HFF-Myc (cell line): ENCODE results near the gene ATP4B.

Source experiments
- DNase-seq: peaks from one replicate; pipeline ENCODE4 v3.0.0-alpha.2; 2011; ENCODE audit warnings: low read depth; ENCODE audit errors: extremely low read depth
- H3K4me3 ChIP-seq: replicated peaks from 2 replicates; pipeline ENCODE4 v1.5.1; 2011; ENCODE audit warnings: low read depth, mild to moderate bottlenecking, control low read depth, low read length
- TF ChIP-seq, protein P1 (sequence below): IDR thresholded peaks from 2 replicates; pipeline ENCODE4 v1.5.1; 2012; ENCODE audit warnings: mild to moderate bottlenecking, low read depth, low read length, control low read depth; ENCODE audit errors: missing control alignments

Gene ATP4B

DNA sequence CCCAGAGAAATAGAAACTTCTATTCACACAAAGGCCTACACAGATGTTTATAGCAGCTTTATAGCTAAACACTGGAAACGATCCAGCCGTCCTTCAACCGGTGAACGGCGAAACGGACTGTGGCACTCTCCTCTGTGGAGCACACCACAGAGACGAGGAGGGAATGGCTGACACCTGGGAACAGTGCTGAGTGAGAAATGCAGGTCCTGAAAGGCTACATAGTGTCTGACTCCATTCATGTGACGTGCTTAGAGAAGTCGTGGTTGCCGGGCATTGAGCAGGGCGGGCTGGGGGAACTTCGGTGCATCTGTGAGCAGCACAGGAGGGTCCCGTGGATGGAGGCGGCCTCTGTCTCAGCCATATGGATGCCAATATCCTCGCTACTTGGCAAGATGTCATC, 5.9 kb upstream of the ATP4B start:
- TF ChIP-seq, protein P1, sequence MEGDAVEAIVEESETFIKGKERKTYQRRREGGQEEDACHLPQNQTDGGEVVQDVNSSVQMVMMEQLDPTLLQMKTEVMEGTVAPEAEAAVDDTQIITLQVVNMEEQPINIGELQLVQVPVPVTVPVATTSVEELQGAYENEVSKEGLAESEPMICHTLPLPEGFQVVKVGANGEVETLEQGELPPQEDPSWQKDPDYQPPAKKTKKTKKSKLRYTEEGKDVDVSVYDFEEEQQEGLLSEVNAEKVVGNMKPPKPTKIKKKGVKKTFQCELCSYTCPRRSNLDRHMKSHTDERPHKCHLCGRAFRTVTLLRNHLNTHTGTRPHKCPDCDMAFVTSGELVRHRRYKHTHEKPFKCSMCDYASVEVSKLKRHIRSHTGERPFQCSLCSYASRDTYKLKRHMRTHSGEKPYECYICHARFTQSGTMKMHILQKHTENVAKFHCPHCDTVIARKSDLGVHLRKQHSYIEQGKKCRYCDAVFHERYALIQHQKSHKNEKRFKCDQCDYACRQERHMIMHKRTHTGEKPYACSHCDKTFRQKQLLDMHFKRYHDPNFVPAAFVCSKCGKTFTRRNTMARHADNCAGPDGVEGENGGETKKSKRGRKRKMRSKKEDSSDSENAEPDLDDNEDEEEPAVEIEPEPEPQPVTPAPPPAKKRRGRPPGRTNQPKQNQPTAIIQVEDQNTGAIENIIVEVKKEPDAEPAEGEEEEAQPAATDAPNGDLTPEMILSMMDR: no peak
- H3K4me3 ChIP-seq: no peak overlapping the region
- DNase-seq: no peak

DNA sequence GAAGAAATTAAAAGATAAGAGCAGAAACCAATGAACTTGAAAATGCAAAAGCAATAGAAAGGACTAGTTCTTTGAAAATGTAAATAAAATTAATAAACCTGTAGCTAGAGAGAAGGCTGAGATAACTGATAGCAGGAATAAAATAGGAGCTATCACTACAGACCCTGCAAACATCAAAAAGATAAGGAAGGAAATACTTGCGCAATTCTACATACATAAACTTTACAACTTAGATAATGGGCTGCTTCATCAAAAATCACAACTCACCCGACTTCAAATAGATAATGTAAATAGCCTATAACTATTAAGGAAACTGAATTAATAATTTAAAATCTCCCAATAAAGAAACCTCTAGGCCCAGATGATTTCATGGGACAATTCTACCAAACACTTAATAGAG, 3.5 kb upstream of the ATP4B start:
- DNase-seq: no peak
- H3K4me3 ChIP-seq: no peak overlapping the region
- TF ChIP-seq, protein P1: no peak

DNA sequence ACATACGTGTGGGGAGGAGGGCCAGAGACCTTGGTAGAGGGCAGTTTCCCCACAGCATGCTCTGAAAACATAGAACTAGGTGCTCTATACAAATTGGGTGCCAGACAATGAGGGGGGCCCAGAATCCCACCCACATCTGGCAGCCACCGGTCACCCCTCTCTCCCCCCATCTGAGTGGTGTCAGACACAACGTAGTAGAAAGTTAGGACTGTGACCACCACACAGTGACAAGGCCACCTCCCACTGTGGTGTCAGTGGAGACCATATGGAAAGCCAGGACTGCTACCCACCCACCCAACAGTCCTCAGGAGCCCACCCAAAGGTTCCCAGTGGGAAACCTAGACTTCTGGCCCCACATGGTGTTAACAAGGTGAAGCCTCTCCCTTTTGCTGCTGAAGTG, 2.1 kb upstream of the ATP4B start:
- TF ChIP-seq, protein P1: no peak
- no peak for DNase-seq
- H3K4me3 ChIP-seq: no peak overlapping the region

DNA sequence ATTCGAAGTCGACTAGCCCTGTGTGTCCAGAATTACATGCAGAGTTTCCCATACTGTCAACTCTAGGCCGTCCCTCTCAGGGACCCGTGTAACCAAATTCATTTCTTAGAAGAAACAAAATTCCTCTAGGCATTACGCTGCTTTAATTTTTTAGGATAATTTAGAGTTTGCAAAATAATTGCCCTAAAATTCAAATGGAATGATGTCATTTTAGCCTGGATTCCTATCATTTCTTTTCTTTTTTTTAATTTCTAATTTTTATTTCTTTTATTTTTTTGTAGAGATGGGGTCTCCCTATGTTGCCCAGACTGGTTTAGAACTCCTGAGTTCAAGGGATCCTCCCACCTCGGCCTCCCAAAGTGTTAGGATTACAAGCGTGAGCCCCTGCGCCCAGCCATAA, 1.3 kb upstream of the ATP4B start:
- H3K4me3 ChIP-seq: no peak overlapping the region
- TF ChIP-seq, protein P1: no peak
- no peak for DNase-seq

DNA sequence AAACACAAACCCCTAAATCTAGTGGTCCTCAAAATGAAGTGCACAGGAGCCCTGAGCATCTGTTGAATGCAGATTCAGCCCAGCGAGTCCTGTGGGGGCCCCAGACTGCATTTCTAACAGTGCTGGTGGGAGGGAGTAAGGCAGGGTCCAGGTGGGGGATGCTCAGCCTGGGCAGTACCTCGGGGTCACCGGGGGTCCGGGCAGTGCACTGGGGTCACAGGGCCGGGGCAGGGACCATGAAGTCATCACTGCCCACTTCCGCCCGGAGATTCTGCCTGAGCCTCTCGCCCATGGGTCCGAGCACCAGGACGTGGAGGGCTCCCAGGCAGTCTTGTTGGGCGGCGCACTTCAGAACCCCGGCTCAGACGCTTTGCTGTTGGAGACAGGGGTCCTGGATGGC, 838 bp upstream of the ATP4B start:
- H3K4me3 ChIP-seq: no peak overlapping the region
- DNase-seq: no peak
- TF ChIP-seq, protein P1: no peak

DNA sequence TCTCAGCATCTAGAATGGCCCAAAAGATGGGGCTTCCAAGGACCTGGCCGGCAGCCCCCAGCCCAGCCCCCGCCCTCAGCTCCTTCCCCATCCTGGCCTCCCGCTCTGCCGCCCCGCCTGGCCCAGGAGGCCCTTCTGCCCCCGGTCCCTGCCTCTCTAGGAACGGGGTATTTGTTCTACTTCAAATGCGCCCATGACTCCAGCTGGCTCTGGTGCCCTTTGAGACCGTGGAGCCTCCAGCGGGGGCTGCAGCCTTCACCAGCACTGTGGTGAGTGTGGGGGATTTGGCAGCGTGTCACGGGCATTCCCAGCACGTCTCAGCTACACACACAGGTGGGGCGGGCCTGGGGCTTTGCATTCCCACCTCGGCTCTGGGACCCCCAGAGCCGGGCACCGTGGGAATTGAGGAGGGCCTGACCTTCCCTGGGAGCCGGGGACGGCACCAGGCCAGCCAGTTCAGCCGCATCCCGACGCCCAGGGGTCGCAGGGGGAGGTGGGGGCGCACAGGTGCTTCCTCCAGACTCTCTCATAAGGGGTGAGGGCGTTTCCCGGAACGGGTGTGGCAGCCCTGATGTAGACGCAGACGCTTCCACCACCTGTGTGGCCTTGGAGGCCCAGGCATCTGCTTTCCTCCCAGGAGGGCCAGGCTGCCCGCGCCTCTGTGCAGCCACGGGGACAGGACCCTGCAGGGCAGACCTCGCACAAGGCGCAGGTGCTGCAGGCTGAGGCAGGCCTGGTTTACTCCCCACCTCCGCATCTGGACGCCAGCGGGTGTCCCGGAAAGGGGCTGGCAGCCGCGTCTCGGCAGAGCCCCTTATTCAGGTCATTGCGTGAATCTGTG, 947 bp downstream of the ATP4B start:
- no peak for DNase-seq
- TF ChIP-seq, protein P1: no peak
- H3K4me3 ChIP-seq: no peak overlapping the region
